ENCODE measurements around the gene FAH. TPM values are rescaled to one million over a fixed set of nuclear protein-coding genes. Genes with fewer than 3 reads are reported as not detected.

The FAH gene
- total and polyA plus RNA-seq, 7 donors = 9.1 to 60.2 (median 20.7) TPM

DNA sequence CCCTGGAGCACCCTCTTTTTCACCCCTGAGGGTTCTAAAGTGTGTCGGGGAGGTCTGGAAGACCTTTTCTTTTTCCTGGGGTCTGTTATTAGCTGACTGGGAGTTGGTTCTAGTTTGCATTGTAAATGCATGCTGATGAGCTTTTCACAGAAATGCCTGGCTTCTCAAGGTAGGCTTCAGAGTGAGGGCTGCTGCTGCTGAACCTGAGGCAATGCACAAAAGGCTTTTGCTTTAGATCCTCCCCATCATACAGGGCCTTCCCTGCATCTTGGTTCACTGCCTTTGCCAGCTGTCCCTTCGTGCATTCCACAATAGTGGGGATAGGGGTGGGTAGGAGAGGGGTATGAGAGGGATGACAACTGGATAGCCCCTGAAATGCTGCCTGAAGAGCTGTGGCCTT is 46.6 kb downstream of the FAH start:
- H3K9me3 ChIP-seq = no peaks in the 10 kb centered on the region
- H3K4me3 ChIP-seq = no peak overlapping the region
- no peaks in the 10 kb centered on the region for H3K4me1 ChIP-seq
- no peaks in the 10 kb centered on the region for H3K36me3 ChIP-seq (ENCODE audit: insufficient read depth in 1 of 2, low read depth in 1 of 2)
- DNase-seq (no peak), ATAC-seq (no peak)
- H3K27me3 ChIP-seq (ENCODE audit: insufficient read depth in 3 of 3, low read length in 2 of 3) = no peaks in the 10 kb centered on the region
- intact Hi-C loops (cut with DNase I) = no loop called here
- WGBS, 3 donors = 46 to 69% (median 61%) methylated on average over 2 of the region's 2 CpGs
- H3K27ac ChIP-seq = no peak overlapping the region
- TF ChIP-seq, protein P1, sequence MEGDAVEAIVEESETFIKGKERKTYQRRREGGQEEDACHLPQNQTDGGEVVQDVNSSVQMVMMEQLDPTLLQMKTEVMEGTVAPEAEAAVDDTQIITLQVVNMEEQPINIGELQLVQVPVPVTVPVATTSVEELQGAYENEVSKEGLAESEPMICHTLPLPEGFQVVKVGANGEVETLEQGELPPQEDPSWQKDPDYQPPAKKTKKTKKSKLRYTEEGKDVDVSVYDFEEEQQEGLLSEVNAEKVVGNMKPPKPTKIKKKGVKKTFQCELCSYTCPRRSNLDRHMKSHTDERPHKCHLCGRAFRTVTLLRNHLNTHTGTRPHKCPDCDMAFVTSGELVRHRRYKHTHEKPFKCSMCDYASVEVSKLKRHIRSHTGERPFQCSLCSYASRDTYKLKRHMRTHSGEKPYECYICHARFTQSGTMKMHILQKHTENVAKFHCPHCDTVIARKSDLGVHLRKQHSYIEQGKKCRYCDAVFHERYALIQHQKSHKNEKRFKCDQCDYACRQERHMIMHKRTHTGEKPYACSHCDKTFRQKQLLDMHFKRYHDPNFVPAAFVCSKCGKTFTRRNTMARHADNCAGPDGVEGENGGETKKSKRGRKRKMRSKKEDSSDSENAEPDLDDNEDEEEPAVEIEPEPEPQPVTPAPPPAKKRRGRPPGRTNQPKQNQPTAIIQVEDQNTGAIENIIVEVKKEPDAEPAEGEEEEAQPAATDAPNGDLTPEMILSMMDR (IDR thresholded peaks at IDR 0.05) = no peak

DNA sequence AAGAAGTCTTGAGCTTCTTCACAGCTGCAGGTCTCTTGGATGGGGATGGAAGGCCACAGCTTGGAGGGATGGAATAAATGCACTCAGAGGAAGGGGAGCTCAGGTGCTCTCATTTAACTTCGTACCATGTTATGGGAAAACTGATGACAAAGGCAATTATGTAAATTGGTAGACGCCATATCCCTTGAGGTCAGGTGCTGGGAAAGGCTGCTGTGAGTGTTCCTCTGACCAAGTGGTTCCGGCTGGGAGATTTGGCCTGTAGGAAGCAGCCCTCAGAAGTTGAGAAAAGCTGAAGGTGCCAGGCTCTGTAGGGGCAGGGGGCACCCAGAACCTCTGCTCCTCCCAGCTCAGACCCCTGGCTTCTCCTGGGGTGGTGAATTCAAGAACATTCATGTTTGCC is 47.1 kb downstream of the FAH start:
- 63 to 90% (median 83%) methylated on average over 3 of the region's 3 CpGs for WGBS, 3 donors
- H3K36me3 ChIP-seq (ENCODE audit: insufficient read depth in 1 of 2, low read depth in 1 of 2) = no peaks in the 10 kb centered on the region
- H3K4me1 ChIP-seq = no peaks in the 10 kb centered on the region
- intact Hi-C loops (cut with DNase I) = no loop called here
- H3K4me3 ChIP-seq = no peak overlapping the region
- H3K27me3 ChIP-seq (ENCODE audit: insufficient read depth in 3 of 3, low read length in 2 of 3) = no peaks in the 10 kb centered on the region
- no peak for ATAC-seq
- no peak for DNase-seq
- H3K27ac ChIP-seq = no peak overlapping the region
- H3K9me3 ChIP-seq = no peaks in the 10 kb centered on the region
- TF ChIP-seq, protein P1 (IDR thresholded peaks at IDR 0.05) = no peak

- WGBS, 3 donors = 85 to 89% (median 89%) methylated on average over 26 of the region's 26 CpGs
- no peaks in the 10 kb centered on the region for H3K9me3 ChIP-seq
These were observed 48.6 kb downstream of the FAH start for GRCh38 chr15:80201256-80202015.

GRCh38 chr15:80202016-80202315 is 49.2 kb downstream of the FAH start:
- H3K36me3 ChIP-seq (ENCODE audit: insufficient read depth in 1 of 2, low read depth in 1 of 2) = no peaks in the 10 kb centered on the region
- no peaks in the 10 kb centered on the region for H3K27me3 ChIP-seq (ENCODE audit: insufficient read depth in 3 of 3, low read length in 2 of 3)
- H3K9me3 ChIP-seq = no peaks in the 10 kb centered on the region
- DNase-seq (no peak), ATAC-seq (no peak)
- TF ChIP-seq, protein P1 (IDR thresholded peaks at IDR 0.05) = no peak
- no peak overlapping the region for H3K4me3 ChIP-seq
- WGBS, 3 donors = 50 to 92% (median 86%) methylated on average over 2 of the region's 2 CpGs
- H3K27ac ChIP-seq = no peak overlapping the region
- intact Hi-C loops (cut with DNase I) = no loop called here
- H3K4me1 ChIP-seq = no peaks in the 10 kb centered on the region

More at GRCh38 chr15:80201256-80202015, 48.6 kb downstream of the FAH start:
- TF ChIP-seq, protein P1 (IDR thresholded peaks at IDR 0.05) = no peak
- H3K36me3 ChIP-seq (ENCODE audit: insufficient read depth in 1 of 2, low read depth in 1 of 2) = no peaks in the 10 kb centered on the region
- DNase-seq (no peak), ATAC-seq (no peak)
- no peak overlapping the region for H3K27ac ChIP-seq
- H3K27me3 ChIP-seq (ENCODE audit: insufficient read depth in 3 of 3, low read length in 2 of 3) = no peaks in the 10 kb centered on the region
- no peak overlapping the region for H3K4me3 ChIP-seq
- intact Hi-C loops (cut with DNase I) = no loop called here
- no peaks in the 10 kb centered on the region for H3K4me1 ChIP-seq
